HS-27A (cell line): ENCODE data around the gene RAMP2.
"Not testable (repeated sequence)": the region's sequence is repeated elsewhere in the genome, so short reads cannot be mapped to it uniquely, and the experiment has no call there.

Experiments
- DNase-seq: peaks from one replicate; pipeline ENCODE4 v3.0.0-alpha.2; 2012; ENCODE audit warnings: low read depth, missing footprints

RAMP2 gene

GRCh38 chr17:42760652-42761581 is at the start of gene RAMP2:
TSS of gene RAMP2 (plus strand) at chr17:42761227. CDS start at chr17:42761262, 35 bp downstream.
- no peak for DNase-seq

- DNase-seq = no peak
These were observed 39.9 kb upstream of the RAMP2 start for GRCh38 chr17:42720996-42721583.

- no peak for DNase-seq
These were observed 37.4 kb upstream of the RAMP2 start for GRCh38 chr17:42723636-42724035.

GRCh38 chr17:42725143-42725542 is 35.9 kb upstream of the RAMP2 start:
- no peak for DNase-seq

- DNase-seq = no peak
These were observed 20.3 kb upstream of the RAMP2 start for GRCh38 chr17:42740699-42741098.

GRCh38 chr17:42742916-42743315 is 18.1 kb upstream of the RAMP2 start:
- not testable (repeated sequence) for DNase-seq

GRCh38 chr17:42743595-42744282 is 17.3 kb upstream of the RAMP2 start:
- DNase-seq = no peak

- DNase-seq = peak; percentile 22
These were observed 16.7 kb upstream of the RAMP2 start for GRCh38 chr17:42744283-42744805.

- DNase-seq = peak; percentile 40
These were observed 16.0 kb upstream of the RAMP2 start, which contains the start of gene EZH1 for GRCh38 chr17:42744806-42745617. TSS of gene EZH1 (minus strand) at chr17:42745040. CDS start at chr17:42728941, 16,099 bp downstream.

- DNase-seq = no peak
These were observed 12.7 kb upstream of the RAMP2 start for GRCh38 chr17:42748202-42748907.

- no peak for DNase-seq
These were observed 11.9 kb upstream of the RAMP2 start for GRCh38 chr17:42748908-42749798.

GRCh38 chr17:42750739-42751344 is 10.2 kb upstream of the RAMP2 start:
- DNase-seq = no peak

- no peak for DNase-seq
These were observed 9.4 kb upstream of the RAMP2 start for GRCh38 chr17:42751628-42752027.

- no peak for DNase-seq
These were observed 6.2 kb upstream of the RAMP2 start for GRCh38 chr17:42754782-42755181.

- DNase-seq = no peak
These were observed 910 bp upstream of the RAMP2 start for GRCh38 chr17:42759982-42760651.

GRCh38 chr17:42761638-42762037 is 611 bp downstream of the RAMP2 start:
- no peak for DNase-seq

GRCh38 chr17:42766124-42766523 is 5.1 kb downstream of the RAMP2 start:
- DNase-seq = no peak

- DNase-seq = no peak
These were observed 6.5 kb downstream of the RAMP2 start for GRCh38 chr17:42767512-42767911.

GRCh38 chr17:42768006-42768405 is 7.0 kb downstream of the RAMP2 start:
- DNase-seq = not testable (repeated sequence)
